ENCODE data around the gene WARS2.
"Not testable (repeated sequence)": the region's sequence is repeated elsewhere in the genome, so short reads cannot be mapped to it uniquely, and the experiment has no call there.

WARS2 gene

GRCh38 chr1:119140177-119141019 lies at the start of gene WARS2:
TSS of gene WARS2 (minus strand) at chr1:119140653. CDS start at chr1:119140644, 9 bp downstream.
- peak; percentile 81 to 95 for DNase-seq

GRCh38 chr1:119188926-119189325 lies 48.5 kb upstream of the WARS2 start:
- DNase-seq: no peak

- no peak for DNase-seq
These were observed 47.0 kb upstream of the WARS2 start for GRCh38 chr1:119187416-119187815.

- no peak for DNase-seq
These were observed 46.0 kb upstream of the WARS2 start for GRCh38 chr1:119186471-119186870.

GRCh38 chr1:119184972-119185371 lies 44.5 kb upstream of the WARS2 start:
- no peak for DNase-seq

- DNase-seq: no peak
These were observed 40.8 kb upstream of the WARS2 start for GRCh38 chr1:119181218-119181617.

GRCh38 chr1:119179051-119179450 lies 38.6 kb upstream of the WARS2 start:
- DNase-seq: no peak

GRCh38 chr1:119172927-119173326 lies 32.5 kb upstream of the WARS2 start:
- DNase-seq: not testable (repeated sequence)

GRCh38 chr1:119171381-119172010 lies 31.0 kb upstream of the WARS2 start:
- DNase-seq: not testable (repeated sequence)

GRCh38 chr1:119163396-119163795 lies 22.9 kb upstream of the WARS2 start:
- no peak for DNase-seq

- no peak for DNase-seq
These were observed 20.4 kb upstream of the WARS2 start for GRCh38 chr1:119160866-119161265.

GRCh38 chr1:119160409-119160808 lies 20.0 kb upstream of the WARS2 start:
- no peak for DNase-seq

- no peak for DNase-seq
These were observed 19.5 kb upstream of the WARS2 start for GRCh38 chr1:119159966-119160365.

GRCh38 chr1:119159111-119159510 lies 18.7 kb upstream of the WARS2 start:
- no peak for DNase-seq

GRCh38 chr1:119156761-119157160 lies 16.3 kb upstream of the WARS2 start:
- DNase-seq: not testable (repeated sequence)

GRCh38 chr1:119155069-119155468 lies 14.6 kb upstream of the WARS2 start:
- not testable (repeated sequence) for DNase-seq

- DNase-seq: no peak
These were observed 9.7 kb upstream of the WARS2 start for GRCh38 chr1:119150150-119150549.

- DNase-seq: no peak
These were observed 7.2 kb upstream of the WARS2 start for GRCh38 chr1:119147661-119148090.

- no peak for DNase-seq
These were observed 6.0 kb upstream of the WARS2 start for GRCh38 chr1:119146466-119146865.

GRCh38 chr1:119144813-119145212 lies 4.4 kb upstream of the WARS2 start:
- no peak for DNase-seq

- DNase-seq: no peak
These were observed 3.3 kb upstream of the WARS2 start for GRCh38 chr1:119143706-119144105.

GRCh38 chr1:119141660-119142059 lies 1.2 kb upstream of the WARS2 start:
- no peak for DNase-seq

GRCh38 chr1:119141020-119141424 lies 569 bp upstream of the WARS2 start:
- no peak for DNase-seq

- no peak for DNase-seq
These were observed 636 bp downstream of the WARS2 start for GRCh38 chr1:119139857-119140176.

Measured in SW 1271 (cell line).